GM12873 (cell line): ENCODE data around the gene ADI1.

Experiments used
- CTCF ChIP-seq: IDR thresholded peaks from 2 replicates; pipeline ENCODE4 v1.5.1; 2012; ENCODE audit warnings: low read depth, mild to moderate bottlenecking, moderate library complexity, low read length, control low read depth; ENCODE audit not compliant: insufficient read depth; ENCODE audit errors: missing control alignments

Gene ADI1

GRCh38 chr2:3462493-3463104 lies 56.7 kb downstream of the ADI1 start:
- TF ChIP-seq CTCF: no peak

GRCh38 chr2:3461801-3462492 lies 57.4 kb downstream of the ADI1 start:
- peak; percentile 75 for TF ChIP-seq CTCF

GRCh38 chr2:3460831-3461800 lies 58.2 kb downstream of the ADI1 start:
- no peak for TF ChIP-seq CTCF

GRCh38 chr2:3460156-3460555 lies 59.2 kb downstream of the ADI1 start:
- no peak for TF ChIP-seq CTCF

GRCh38 chr2:3459185-3460015 lies 59.9 kb downstream of the ADI1 start:
- no peak for TF ChIP-seq CTCF

- no peak for TF ChIP-seq CTCF
Observed at GRCh38 chr2:3458396-3459184, 60.7 kb downstream of the ADI1 start.
